NCI-H1436 (cell line): ENCODE data around the gene TINAG.

ENCODE experiments used
- DNase-seq: peaks from one replicate; lab custom pipeline; 2025; lab: John Stamatoyannopoulos, UW

The TINAG gene

DNA sequence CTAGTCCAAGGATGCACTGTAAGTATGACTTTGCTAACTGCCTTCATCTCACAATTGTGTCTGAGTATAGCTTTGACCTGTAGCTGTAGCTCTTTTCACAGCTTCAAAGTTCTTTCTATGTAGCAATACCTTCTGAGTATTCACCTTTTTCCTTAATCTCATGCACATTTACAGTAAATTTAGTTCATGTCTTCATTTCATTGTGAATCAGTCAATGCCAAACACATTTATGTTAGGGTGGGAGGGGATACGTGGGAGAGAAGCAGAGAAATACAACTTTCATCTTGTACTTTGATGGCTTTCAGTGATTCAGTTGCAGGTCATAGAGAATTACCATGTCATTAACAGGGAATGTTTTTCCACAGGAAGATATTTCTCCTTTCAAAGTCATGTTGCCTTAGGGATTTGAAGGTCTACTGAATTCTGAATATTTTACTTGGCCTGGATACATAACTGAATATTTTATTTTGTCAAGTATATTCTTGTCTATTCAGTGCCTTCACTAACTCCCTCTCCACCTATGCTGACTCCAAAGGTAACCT lies 119.2 kb downstream of the TINAG start:
- no peak for DNase-seq

- DNase-seq: no peak
These were observed 120.2 kb downstream of the TINAG start for GRCh38 chr6:54428431-54428830.

GRCh38 chr6:54431466-54431865 lies 123.2 kb downstream of the TINAG start:
- DNase-seq: no peak
